OCI-LY7 (cell line): ENCODE results near the gene PHKB. TPM values are rescaled to one million over a fixed set of nuclear protein-coding genes. Genes with fewer than 3 reads are reported as not detected.

ENCODE experiments used
- BruUV-seq: library from RNA; stranded (reverse); fragments of 400-500 nt; replicated peaks from 2 replicates; lab custom pipeline; 2021; lab: Mats Ljungman, UMichigan
- CTCF ChIA-PET: fragments of 300-600 bp; sonication (Branson Sonifier 250); formaldehyde crosslinking; loops from one replicate; lab custom pipeline; 2022; ENCODE audit warnings: antibody characterized with exemption; ENCODE audit not compliant: unreplicated experiment; lab: Charles Lee
- POLR2A ChIA-PET: fragments of 300-600 bp; sonication (Branson Sonifier 250); formaldehyde crosslinking; loops from one replicate; lab custom pipeline; 2022; ENCODE audit warnings: antibody characterized with exemption; lab: Charles Lee
- DNase-seq: peaks from one replicate; pipeline ENCODE4 v3.0.0-alpha.2; 2015; ENCODE audit warnings: low spot score
- H2AFZ ChIP-seq: fragments of 200-600 bp; sonication (generic), shearing (Covaris generic); 2 replicates; pipeline ENCODE4 v1.6.1; 2014; ENCODE audit warnings: mild to moderate bottlenecking, antibody characterized with exemption, low read length, moderate library complexity
- H3K27ac ChIP-seq: fragments of 200-600 bp; sonication (generic); 2 replicates; pipeline ENCODE4 v1.5.1; 2014; ENCODE audit warnings: mixed run types, low read depth, mild to moderate bottlenecking, moderate library complexity, low read length, inconsistent platforms; ENCODE audit not compliant: poor library complexity, severe bottlenecking
- H3K36me3 ChIP-seq: fragments of 200-600 bp; sonication (generic); 2 replicates; pipeline ENCODE4 v1.6.1; 2014; ENCODE audit warnings: mild to moderate bottlenecking, antibody characterized with exemption, low read length, moderate library complexity, mixed read lengths; ENCODE audit not compliant: insufficient read depth
- H3K4me1 ChIP-seq: fragments of 200-600 bp; sonication (generic); 2 replicates; pipeline ENCODE4 v1.5.1; 2014; ENCODE audit warnings: mild to moderate bottlenecking, low read length; ENCODE audit not compliant: insufficient read depth, poor library complexity, severe bottlenecking
- H3K4me2 ChIP-seq: fragments of 200-600 bp; sonication (generic); 2 replicates; pipeline ENCODE4 v1.6.1; 2014; ENCODE audit warnings: mild to moderate bottlenecking, low read length
- H3K4me3 ChIP-seq: fragments of 200-600 bp; sonication (generic); 2 replicates; pipeline ENCODE4 v1.5.1; 2014; ENCODE audit warnings: mild to moderate bottlenecking, low read depth, low read length; ENCODE audit not compliant: poor library complexity, severe bottlenecking
- H3K79me2 ChIP-seq: fragments of 200-600 bp; sonication (generic); 2 replicates; pipeline ENCODE4 v1.6.1; 2016; ENCODE audit warnings: low read depth, mild to moderate bottlenecking, low read length, moderate library complexity, mixed read lengths; ENCODE audit not compliant: insufficient read depth
- H3K9me2 ChIP-seq: fragments of 200-600 bp; sonication (generic); 2 replicates; pipeline ENCODE4 v1.6.1; 2016; ENCODE audit warnings: mild to moderate bottlenecking, low read length, mixed read lengths; ENCODE audit not compliant: insufficient read depth
- H3K9me3 ChIP-seq: fragments of 200-600 bp; sonication (generic); 2 replicates; pipeline ENCODE4 v1.6.1; 2014; ENCODE audit warnings: mild to moderate bottlenecking, mixed run types, low read length, mixed read lengths
- H4K20me1 ChIP-seq: fragments of 200-600 bp; sonication (generic); 2 replicates; pipeline ENCODE4 v1.6.1; 2014; ENCODE audit warnings: mild to moderate bottlenecking, antibody characterized with exemption, low read length, moderate library complexity, mixed read lengths; ENCODE audit not compliant: insufficient read depth
- EZH2phosphoT487 ChIP-seq: fragments of 200-600 bp; sonication (generic); IDR thresholded peaks from 2 replicates; pipeline ENCODE4 v1.6.1; 2018; ENCODE audit warnings: low read depth, borderline replicate concordance, mild to moderate bottlenecking, mixed run types, antibody characterized with exemption, low read length, moderate library complexity, mixed read lengths
- intact Hi-C: fragments of 100-400 bp; cut with micrococcal nuclease; formaldehyde crosslinking; loops from one replicate; pipeline ENCODE4 v1.10.0; 2022; ENCODE audit not compliant: unreplicated experiment
- total RNA-seq, 2 experiments: library from RNA; depleted of rRNA in 1 of 2; stranded (reverse); fragments of >200 nt in 1 of 2; shearing (Covaris generic) in 1 of 2; gene quantifications; 2 replicates each; pipeline ENCODE4 v1.2.3, GENCODE V29; 2014 to 2022
- TF ChIP-seq, protein P1 (sequence below): fragments of 200-600 bp; sonication (generic); conservative IDR thresholded peaks from 2 replicates; pipeline ENCODE4 v1.5.1; 2014; ENCODE audit warnings: mild to moderate bottlenecking, antibody characterized with exemption, low read length, moderate library complexity, mixed read lengths

PHKB gene
- total RNA-seq, 2 experiments from 2014 or later = 56.9 to 93.1 TPM

DNA sequence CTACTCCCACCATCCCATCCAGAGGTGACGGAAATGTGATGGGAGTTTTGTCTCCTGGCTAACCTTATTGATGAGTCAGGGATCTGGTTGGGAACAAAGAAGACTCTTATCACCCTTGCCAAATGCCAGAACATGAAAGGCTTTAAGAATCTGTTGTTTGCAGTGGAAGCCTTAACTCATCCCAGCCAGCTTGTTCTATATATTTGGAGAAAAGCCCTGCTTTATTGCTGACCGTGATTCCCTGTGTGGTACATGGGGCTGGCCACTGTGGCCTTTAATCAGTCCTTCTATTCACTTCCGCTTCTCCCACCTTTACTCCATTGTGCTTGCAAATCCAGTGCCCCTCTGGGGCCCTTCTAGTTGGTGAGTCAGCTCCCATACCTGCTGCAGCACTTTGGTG lies 156.6 kb downstream of the PHKB start:
- Histone ChIP-seq H3K79me2 (no peaks in the 10 kb centered on the region), H3K4me1 (no peaks in the 10 kb centered on the region), H3K9me3 (no peaks in the 10 kb centered on the region), H2AFZ (no peak overlapping the region), H3K27ac (no peak overlapping the region), H3K4me3 (no peak overlapping the region), H3K36me3 (peaks cover 15% of the 10 kb centered on the region), H4K20me1 (no peaks in the 10 kb centered on the region), H3K4me2 (no peak overlapping the region), H3K9me2 (no peaks in the 10 kb centered on the region)
- CTCF ChIA-PET = no interaction called here
- POLR2A ChIA-PET = no interaction called here
- no TSS peak for BruUV-seq
- DNase-seq = no peak
- intact Hi-C loops = no loop called here
- TF ChIP-seq, protein P1, sequence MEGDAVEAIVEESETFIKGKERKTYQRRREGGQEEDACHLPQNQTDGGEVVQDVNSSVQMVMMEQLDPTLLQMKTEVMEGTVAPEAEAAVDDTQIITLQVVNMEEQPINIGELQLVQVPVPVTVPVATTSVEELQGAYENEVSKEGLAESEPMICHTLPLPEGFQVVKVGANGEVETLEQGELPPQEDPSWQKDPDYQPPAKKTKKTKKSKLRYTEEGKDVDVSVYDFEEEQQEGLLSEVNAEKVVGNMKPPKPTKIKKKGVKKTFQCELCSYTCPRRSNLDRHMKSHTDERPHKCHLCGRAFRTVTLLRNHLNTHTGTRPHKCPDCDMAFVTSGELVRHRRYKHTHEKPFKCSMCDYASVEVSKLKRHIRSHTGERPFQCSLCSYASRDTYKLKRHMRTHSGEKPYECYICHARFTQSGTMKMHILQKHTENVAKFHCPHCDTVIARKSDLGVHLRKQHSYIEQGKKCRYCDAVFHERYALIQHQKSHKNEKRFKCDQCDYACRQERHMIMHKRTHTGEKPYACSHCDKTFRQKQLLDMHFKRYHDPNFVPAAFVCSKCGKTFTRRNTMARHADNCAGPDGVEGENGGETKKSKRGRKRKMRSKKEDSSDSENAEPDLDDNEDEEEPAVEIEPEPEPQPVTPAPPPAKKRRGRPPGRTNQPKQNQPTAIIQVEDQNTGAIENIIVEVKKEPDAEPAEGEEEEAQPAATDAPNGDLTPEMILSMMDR = no peak
- no peak for TF ChIP-seq EZH2phosphoT487

DNA sequence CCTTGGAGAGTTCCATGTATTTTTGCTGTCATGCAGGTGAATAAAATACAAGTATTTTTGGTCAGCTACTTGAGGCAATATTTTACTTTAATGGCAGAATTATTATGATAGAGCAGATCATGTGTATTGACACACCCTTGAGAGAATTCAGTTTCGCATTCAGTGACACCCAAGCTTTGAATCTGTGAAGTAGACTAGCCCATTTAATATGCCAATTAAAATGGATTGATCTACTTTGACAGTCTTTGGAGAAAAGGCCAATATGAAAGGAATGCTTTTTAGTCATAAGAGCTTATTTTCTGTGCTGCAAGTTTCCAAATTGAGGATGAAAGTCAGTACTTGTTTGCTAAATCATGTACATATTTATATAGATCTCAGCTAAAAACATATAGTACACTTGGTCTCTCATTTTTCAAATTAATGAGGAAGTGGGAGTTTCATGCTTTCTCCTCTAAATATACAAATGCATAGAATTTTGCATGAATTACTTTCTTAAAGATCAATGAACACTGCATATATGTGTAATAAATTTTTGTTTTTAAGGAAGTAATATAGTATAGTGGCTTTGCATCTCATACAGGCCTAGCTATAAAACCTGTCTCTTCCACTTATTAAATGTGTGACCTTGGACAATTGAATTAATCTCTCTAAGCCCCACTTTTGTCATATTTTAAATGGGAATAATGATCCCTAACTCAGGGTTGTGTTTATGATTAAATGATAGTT lies 161.5 kb downstream of the PHKB start:
- no TSS peak for BruUV-seq
- no peak overlapping the region for H3K27ac ChIP-seq
- no peak for DNase-seq

More for the DNA sequence above, 161.5 kb downstream of the PHKB start:
- Histone ChIP-seq H3K4me1 (no peaks in the 10 kb centered on the region), H2AFZ (no peak overlapping the region), H3K4me3 (no peak overlapping the region), H3K4me2 (no peak overlapping the region), H3K79me2 (no peaks in the 10 kb centered on the region), H3K9me2 (no peaks in the 10 kb centered on the region), H3K36me3 (peaks cover 3% of the 10 kb centered on the region; the same call in 1 of the 2 replicates), H4K20me1 (no peaks in the 10 kb centered on the region), H3K9me3 (no peaks in the 10 kb centered on the region)
- CTCF ChIA-PET = no interaction called here
- TF ChIP-seq, protein P1 = no peak
- TF ChIP-seq EZH2phosphoT487 = no peak
- intact Hi-C loops = no loop called here
- POLR2A ChIA-PET = interaction anchor here (0.7 to 1.8 kb wide), 5 partner anchors 12 to 162 kb away, joined by 3 to 10 read pairs (median 4); partner anchors contain the start of genes ITFG1 and PHKB
